HepG2 (cell line): ENCODE data around the gene ATP2B2. TPM values are rescaled to one million over a fixed set of nuclear protein-coding genes. Genes with fewer than 3 reads are reported as not detected.

ENCODE experiments used
- ATAC-seq: fragments of 200-7000 bp; cut with Tn5 transposase; 3 replicates; pipeline ENCODE4 v1.9.1; 2020; ENCODE audit warnings: mild to moderate bottlenecking, moderate library complexity
- BruUV-seq: library from RNA; stranded (reverse); fragments of 400-500 nt; replicated peaks from 2 replicates; lab custom pipeline; 2021; lab: Mats Ljungman, UMichigan
- CTCF ChIA-PET: fragments of 300-600 bp; formaldehyde crosslinking; extraction: SDS; loops from one replicate; lab custom pipeline; 2021; ENCODE audit warnings: low total read pairs, inconsistent platforms, low intra/inter-chr PET ratio; lab: Yijun Ruan, JAX
- POLR2A ChIA-PET: fragments of 350-600 bp; sonication (Branson Sonifier 250); formaldehyde crosslinking; loops from one replicate; lab custom pipeline; 2020; ENCODE audit warnings: antibody characterized with exemption, inconsistent platforms; lab: Yijun Ruan, JAX
- DNase-seq: peaks from one replicate; pipeline ENCODE4 v3.0.0-alpha.2; 2015; ENCODE audit warnings: low spot score
- FAIRE-seq: peaks from 3 replicates; lab custom pipeline; 2011; peaks lifted over from hg19 to GRCh38; lab: Jason Lieb, UNC
- H2AFZ ChIP-seq: one replicate; pipeline ENCODE4 v1.6.1; 2011; ENCODE audit warnings: low read length, inconsistent platforms
- H3K27ac ChIP-seq: fragments of 300-600 bp; 3 replicates; pipeline ENCODE4 v1.8.0; 2011; ENCODE audit warnings: mixed run types, mild to moderate bottlenecking, mixed read lengths, low read length, inconsistent platforms; ENCODE audit not compliant: insufficient read depth; ENCODE audit errors: extremely low read length
- H3K27me3 ChIP-seq, 2 experiments: fragments of 200-600 bp in 1 of 2; 2 replicates in 1 of 2; 3 replicates in 1 of 2; pipeline versions ENCODE4 v1.6.0 to v1.8.0; 2011; ENCODE audit warnings: low read length in 2 of 2, mild to moderate bottlenecking in 2 of 2, moderate library complexity in 2 of 2, inconsistent platforms in 1 of 2; ENCODE audit not compliant: insufficient read depth in 2 of 2, control insufficient read depth in 1 of 2
- H3K36me3 ChIP-seq, 2 experiments: fragments of 200-600 bp in 1 of 2; replicated peaks in 1 of 2; 2 replicates in 1 of 2; 3 replicates in 1 of 2; pipeline versions ENCODE4 v1.5.1 to v1.8.0; 2011; ENCODE audit warnings: low read length in 2 of 2, inconsistent platforms in 1 of 2; ENCODE audit not compliant: insufficient read depth in 2 of 2, control insufficient read depth in 1 of 2
- H3K4me1 ChIP-seq: 2 replicates; pipeline ENCODE4 v1.5.1; 2012; ENCODE audit warnings: low read length, inconsistent platforms; ENCODE audit not compliant: insufficient read depth
- H3K4me2 ChIP-seq: 2 replicates; pipeline ENCODE4 v1.6.0; 2011; ENCODE audit warnings: low read depth, low read length, inconsistent platforms
- H3K4me3 ChIP-seq, 3 experiments: fragments of 200-600 bp in 1 of 3; sonication (generic), shearing (Covaris generic) in 1 of 3; replicated peaks in 1 of 3; 2 replicates each; pipeline ENCODE4 v1.5.1; 2011 to 2016; ENCODE audit warnings: low read length in 3 of 3, inconsistent platforms in 2 of 3, low read depth in 2 of 3, mild to moderate bottlenecking in 2 of 3, control low read depth in 1 of 3, mixed read lengths in 1 of 3; ENCODE audit not compliant: insufficient read depth in 1 of 3
- H3K79me2 ChIP-seq: one replicate; pipeline ENCODE4 v1.6.1; 2011; ENCODE audit warnings: low read length, inconsistent platforms; ENCODE audit not compliant: insufficient read depth
- H3K9ac ChIP-seq: 2 replicates; pipeline ENCODE4 v1.6.0; 2011; ENCODE audit warnings: mild to moderate bottlenecking, low read depth, low read length, inconsistent platforms; ENCODE audit not compliant: insufficient read depth
- H3K9me3 ChIP-seq: 2 replicates; pipeline ENCODE4 v1.5.1; 2012; ENCODE audit warnings: mild to moderate bottlenecking, low read length
- H4K20me1 ChIP-seq: 2 replicates; pipeline ENCODE4 v1.6.0; 2011; ENCODE audit warnings: inconsistent platforms, mild to moderate bottlenecking, low read length, moderate library complexity; ENCODE audit not compliant: insufficient read depth
- HNF4A ChIP-seq: sonication (generic); formaldehyde crosslinking; IDR thresholded peaks from 2 replicates; pipeline ENCODE4 v1.4.0; 2020; ENCODE audit warnings: missing genetic modification reagents
- NR1H2 ChIP-seq: sonication (generic); formaldehyde crosslinking; IDR thresholded peaks from 2 replicates; pipeline ENCODE4 v1.8.1; 2022; ENCODE audit warnings: low read depth, missing genetic modification reagents, borderline replicate concordance
- PBX2 ChIP-seq: IDR thresholded peaks from 2 replicates; pipeline ENCODE4 v1.6.1; 2016; ENCODE audit warnings: control low read depth
- SNAI1 ChIP-seq: sonication (generic); formaldehyde crosslinking; IDR thresholded peaks from 2 replicates; pipeline ENCODE4 v1.5.0; 2020; ENCODE audit warnings: mild to moderate bottlenecking, missing genetic modification reagents, borderline replicate concordance
- SP5 ChIP-seq: IDR thresholded peaks from 2 replicates; pipeline ENCODE4 v1.6.1; 2016; ENCODE audit warnings: low read depth, borderline replicate concordance
- ZBTB43 ChIP-seq: sonication (generic); formaldehyde crosslinking; conservative IDR thresholded peaks from 2 replicates; pipeline ENCODE4 v1.4.0; 2020; ENCODE audit warnings: missing genetic modification reagents
- ZKSCAN8 ChIP-seq: IDR thresholded peaks from 2 replicates; pipeline ENCODE4 v1.6.1; 2016; ENCODE audit warnings: borderline replicate concordance, missing genetic modification reagents, missing compliant biosample characterization
- ZNF224 ChIP-seq: sonication (generic); formaldehyde crosslinking; IDR thresholded peaks from 2 replicates; pipeline ENCODE4 v1.5.0; 2020; ENCODE audit warnings: mild to moderate bottlenecking, missing genetic modification reagents
- ZNF768 ChIP-seq: sonication (generic); formaldehyde crosslinking; IDR thresholded peaks from 2 replicates; pipeline ENCODE4 v1.4.0; 2020; ENCODE audit warnings: missing genetic modification reagents
- ZNF891 ChIP-seq: sonication (generic); formaldehyde crosslinking; IDR thresholded peaks from 2 replicates; pipeline ENCODE4 v1.5.0; 2020; ENCODE audit warnings: mild to moderate bottlenecking, missing genetic modification reagents
- WGBS: methylation state at CpG from one replicate; pipeline ENCODE4 v1.1.6; 2017; ENCODE audit warnings: low lambda C conversion rate; 5-methylcytosine and 5-hydroxymethylcytosine counted together
- in situ Hi-C: cut with HindIII; loops from 2 replicates; pipeline ENCODE4 v1.10.0; 2017; ENCODE audit warnings: low pct_unique_long_range_greater_than_20kb; ENCODE audit not compliant: extremely low pct_ligation_motif_present
- intact Hi-C: fragments of 100-400 bp; cut with micrococcal nuclease; formaldehyde crosslinking; loops from one replicate; pipeline ENCODE4 v1.10.0; 2022; ENCODE audit not compliant: unreplicated experiment
- polyA plus RNA-seq, 8 experiments: library from polyadenylated mRNA; depleted of rRNA in 3 of 8; stranded (reverse) in 7 of 8; unstranded in 1 of 8; fragments of >200 nt; fragmentation: Illumina TruSeq in 4 of 8; extraction: Trizol in 4 of 8; gene quantifications; 2 replicates each; pipeline versions ENCODE4 v1.2.1 to v1.2.3, GENCODE V29; 2011 to 2016; ENCODE audit warnings: low read depth in 4 of 8, missing spikeins in 1 of 8, mixed read lengths in 1 of 8; ENCODE audit not compliant: insufficient read depth in 1 of 8
- total RNA-seq, 5 experiments: library from RNA; depleted of rRNA; stranded (reverse); fragments of >200 nt; fragmentation: Illumina TruSeq; extraction: Trizol; gene quantifications; 2 replicates each; pipeline ENCODE4 v1.2.3, GENCODE V29; 2016; ENCODE audit warnings: low read depth in 1 of 5

Gene ATP2B2
- total and polyA plus RNA-seq, 2 of the 13 experiments (the other 11 are each of a cell fraction or from before 2014, with no cell fraction given), result 1.5 to 2.3 TPM

GRCh38 chr3:10513306-10513705, 7.9 kb upstream of the ATP2B2 start:
- Histone ChIP-seq H3K4me3 (no peak overlapping the region), H3K79me2 (no peaks in the 10 kb centered on the region), H3K4me1 (peaks cover 90% of the 10 kb centered on the region), H3K27me3 (peaks cover 0 to 3% of the 10 kb centered on the region in 2 experiments; a peak in 4 of 5 replicates), H3K9ac (no peak overlapping the region), H3K36me3 (no peaks in the 10 kb centered on the region), H3K27ac (no peak overlapping the region), H3K9me3 (no peaks in the 10 kb centered on the region), H3K4me2 (no peak overlapping the region), H2AFZ (no peak overlapping the region), H4K20me1 (no peaks in the 10 kb centered on the region)
- TF ChIP-seq HNF4A (CRISPR knock-in tag) (0 out of 2 replicates have a peak, but pooled peaks have one; percentile 6), NR1H2 (CRISPR knock-in tag) (no peak)
- in situ Hi-C loops (loop anchor here (10.0 kb wide), 1 partner anchor 221 kb away; no protein-coding TSS in a partner anchor), intact Hi-C loops (no loop called here)
- BruUV-seq, result no TSS peak
- ATAC-seq (no peak), DNase-seq (no peak), FAIRE-seq (no peak)
- ChIA-PET POLR2A (no interaction called here), CTCF (no interaction called here)
- WGBS, result 89% methylated on average over 2 of the region's 8 CpGs

GRCh38 chr3:10512687-10513086, 7.3 kb upstream of the ATP2B2 start:
- no peak overlapping the region for H3K9ac ChIP-seq
- in situ Hi-C loops, result loop anchor here (10.0 kb wide), 1 partner anchor 222 kb away; no protein-coding TSS in a partner anchor
- WGBS, result 89% methylated on average over 6 of the region's 6 CpGs
- no peaks in the 10 kb centered on the region for H3K36me3 ChIP-seq
- H3K4me1 ChIP-seq, result peaks cover 96% of the 10 kb centered on the region
- CTCF ChIA-PET, result no interaction called here
- H4K20me1 ChIP-seq, result no peaks in the 10 kb centered on the region
- DNase-seq, result no peak
- H3K27me3 ChIP-seq, result no peaks in the 10 kb centered on the region; a peak in 2 of 5 replicates
- TF ChIP-seq ZNF768 (CRISPR knock-in tag) (peak; percentile 97), PBX2 (CRISPR knock-in tag) (no peak), ZNF224 (CRISPR knock-in tag) (no peak), SP5 (CRISPR knock-in tag) (no peak), ZKSCAN8 (no peak), ZNF891 (CRISPR knock-in tag) (no peak), SNAI1 (CRISPR knock-in tag) (no peak), ZBTB43 (CRISPR knock-in tag) (no peak)
- TF ChIP-seq, all 625 proteins: peak for 1
- FAIRE-seq (no peak), ATAC-seq (no peak)
- no peaks in the 10 kb centered on the region for H3K9me3 ChIP-seq
- intact Hi-C loops, result no loop called here
- no peaks in the 10 kb centered on the region for H3K79me2 ChIP-seq
- BruUV-seq, result no TSS peak
- no peak overlapping the region for H3K4me3 ChIP-seq
- H3K27ac ChIP-seq, result no peak overlapping the region
- H3K4me2 ChIP-seq, result no peak overlapping the region
- POLR2A ChIA-PET, result no interaction called here
- H2AFZ ChIP-seq, result no peak overlapping the region
